Natural killer cell treated with Interleukin-12 subunit alpha and Interleukin-12 subunit beta and Interleukin-15 and Interleukin-18, amount 100 ng/mL, for 72 hours (primary cell): ENCODE data around the gene FAXC. TPM values are rescaled to one million over a fixed set of nuclear protein-coding genes. Genes with fewer than 3 reads are reported as not detected.
A peak's percentile ranks its signal among the peaks of the same experiment; 100 is the strongest.
"Not testable (repeated sequence)": the region's sequence is repeated elsewhere in the genome, so short reads cannot be mapped to it uniquely, and the experiment has no call there.

ENCODE experiments used
- ATAC-seq, 2 donors: fragments of 150-1000 bp; cut with Tn5 transposase in 1 of 2; sonication (Bioruptor Pico), chemical (Tn5 transposase) in 1 of 2; 2 replicates each; pipeline ENCODE4 v1.10.0; 2021
- DNase-seq: peaks from one replicate; pipeline ENCODE4 v3.0.0; 2022; ENCODE audit warnings: low spot score
- H3K27ac Mint-ChIP-seq, 2 donors: 1 replicate in 1 of 2; 2 replicates in 1 of 2; pipeline ENCODE4 v1.8.0; 2022; ENCODE audit warnings: mixed read lengths in 2 of 2, mild to moderate bottlenecking in 1 of 2, moderate library complexity in 1 of 2
- H3K27me3 Mint-ChIP-seq, 2 donors: 1 replicate in 1 of 2; 2 replicates in 1 of 2; pipeline ENCODE4 v1.8.0; 2022; ENCODE audit warnings: mixed read lengths in 2 of 2
- H3K36me3 Mint-ChIP-seq: one replicate; pipeline ENCODE4 v1.8.0; 2022; ENCODE audit warnings: mixed read lengths
- H3K4me1 Mint-ChIP-seq, 2 donors: 1 replicate in 1 of 2; 2 replicates in 1 of 2; pipeline ENCODE4 v1.8.0; 2022; ENCODE audit warnings: low read depth in 2 of 2, mixed read lengths in 2 of 2, mild to moderate bottlenecking in 1 of 2
- H3K4me3 Mint-ChIP-seq: one replicate; pipeline ENCODE4 v1.8.0; 2022; ENCODE audit warnings: mixed read lengths
- H3K9me3 Mint-ChIP-seq: 2 replicates; pipeline ENCODE4 v1.8.0; 2022; ENCODE audit warnings: mixed read lengths
- total RNA-seq, 2 donors: library from RNA; stranded (reverse); gene quantifications; one replicate each; pipeline ENCODE4 v1.2.3, GENCODE V29; 2022

The FAXC gene
- total RNA-seq, 2 donors from 2014 or later = not detected

DNA sequence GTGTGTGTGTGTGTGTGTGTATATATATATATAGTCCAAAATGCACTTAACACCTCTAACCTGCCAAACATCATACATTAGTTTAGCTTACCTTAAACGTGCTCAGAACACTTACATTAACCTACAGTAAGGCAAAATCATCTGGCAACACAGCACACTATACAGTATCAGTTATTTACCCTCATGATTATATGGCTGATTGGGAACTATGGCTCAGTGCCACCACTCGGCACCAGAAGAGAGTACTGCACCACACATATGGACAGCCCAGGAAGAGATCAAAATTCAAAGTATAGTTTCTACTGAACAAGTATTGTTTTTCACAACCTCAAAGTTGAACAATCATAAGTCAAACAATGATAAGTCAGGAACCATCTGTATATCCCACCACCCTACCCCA lies 59.8 kb downstream of the FAXC start:
- DNase-seq = no peak
- peaks cover 10 to 36% of the 10 kb centered on the region in 2 donors for H3K27me3 Mint-ChIP-seq
- H3K36me3 Mint-ChIP-seq = no peaks in the 10 kb centered on the region
- H3K27ac Mint-ChIP-seq = no peak overlapping the region
- ATAC-seq = peak in 1 of 2 donors; percentile 33
- no peaks in the 10 kb centered on the region for H3K4me1 Mint-ChIP-seq
- no peaks in the 10 kb centered on the region for H3K9me3 Mint-ChIP-seq
- no peak overlapping the region for H3K4me3 Mint-ChIP-seq

- Mint-ChIP-seq H3K27me3 (peaks cover 6 to 29% of the 10 kb centered on the region in 2 donors), H3K4me1 (no peaks in the 10 kb centered on the region), H3K36me3 (no peaks in the 10 kb centered on the region), H3K27ac (no peak overlapping the region), H3K4me3 (no peak overlapping the region), H3K9me3 (no peaks in the 10 kb centered on the region)
- ATAC-seq (no peak), DNase-seq (no peak)
These were observed 60.8 kb downstream of the FAXC start for GRCh38 chr6:99288668-99289067.

- H3K36me3 Mint-ChIP-seq = no peaks in the 10 kb centered on the region
- H3K27me3 Mint-ChIP-seq = peaks cover 2 to 20% of the 10 kb centered on the region in 2 donors
These were observed 62.0 kb downstream of the FAXC start for GRCh38 chr6:99287523-99287922.

GRCh38 chr6:99285881-99286280 lies 63.6 kb downstream of the FAXC start:
- no peak for DNase-seq
- H3K36me3 Mint-ChIP-seq = no peaks in the 10 kb centered on the region
- no peaks in the 10 kb centered on the region for H3K4me1 Mint-ChIP-seq
- no peak overlapping the region for H3K27ac Mint-ChIP-seq
- ATAC-seq = no peak
- H3K4me3 Mint-ChIP-seq = no peak overlapping the region
- H3K27me3 Mint-ChIP-seq = peaks cover 2 to 20% of the 10 kb centered on the region in 2 donors
- H3K9me3 Mint-ChIP-seq = no peaks in the 10 kb centered on the region

More at GRCh38 chr6:99287523-99287922, 62.0 kb downstream of the FAXC start:
- Mint-ChIP-seq H3K9me3 (no peaks in the 10 kb centered on the region), H3K4me1 (no peaks in the 10 kb centered on the region), H3K27ac (no peak overlapping the region), H3K4me3 (no peak overlapping the region)
- ATAC-seq (no peak), DNase-seq (no peak)

DNA sequence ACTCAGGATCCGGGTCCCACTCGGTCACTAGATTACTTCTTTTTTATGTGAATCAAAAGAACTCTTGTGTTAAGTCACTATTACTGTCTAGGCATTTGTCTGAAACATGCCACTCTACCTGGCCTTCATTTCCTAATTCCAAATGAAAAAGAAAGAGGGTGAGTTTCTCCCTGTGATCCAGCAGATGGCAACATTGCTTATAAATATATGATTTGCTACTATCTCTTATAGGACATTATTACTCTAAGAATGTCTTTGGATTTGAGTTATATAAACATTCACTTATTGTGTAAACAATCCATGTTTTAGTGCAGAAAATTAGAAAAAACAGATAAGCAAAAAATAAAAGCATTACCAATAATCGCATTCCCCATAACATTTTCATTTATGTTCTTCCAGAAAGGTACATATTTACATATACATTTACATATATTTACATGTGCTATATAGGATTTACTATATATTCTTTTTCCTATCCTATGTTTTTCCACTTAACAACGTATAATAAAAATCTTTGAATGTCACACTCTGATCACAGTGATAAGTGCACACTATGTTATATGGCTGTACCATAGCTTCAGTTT lies 66.9 kb downstream of the FAXC start:
- H3K36me3 Mint-ChIP-seq = no peaks in the 10 kb centered on the region
- H3K27ac Mint-ChIP-seq = no peak overlapping the region
- H3K27me3 Mint-ChIP-seq = peaks cover 7 to 13% of the 10 kb centered on the region in 2 donors
- ATAC-seq (no peak), DNase-seq (no peak)
- H3K4me3 Mint-ChIP-seq = no peak overlapping the region
- no peaks in the 10 kb centered on the region for H3K4me1 Mint-ChIP-seq
- no peaks in the 10 kb centered on the region for H3K9me3 Mint-ChIP-seq

GRCh38 chr6:99276747-99277146 lies 72.7 kb downstream of the FAXC start:
- ATAC-seq (no peak), DNase-seq (no peak)
- Mint-ChIP-seq H3K4me1 (no peaks in the 10 kb centered on the region), H3K27ac (no peak overlapping the region), H3K27me3 (peaks cover 16 to 22% of the 10 kb centered on the region in 2 donors), H3K4me3 (no peak overlapping the region), H3K9me3 (no peaks in the 10 kb centered on the region), H3K36me3 (no peaks in the 10 kb centered on the region)

DNA sequence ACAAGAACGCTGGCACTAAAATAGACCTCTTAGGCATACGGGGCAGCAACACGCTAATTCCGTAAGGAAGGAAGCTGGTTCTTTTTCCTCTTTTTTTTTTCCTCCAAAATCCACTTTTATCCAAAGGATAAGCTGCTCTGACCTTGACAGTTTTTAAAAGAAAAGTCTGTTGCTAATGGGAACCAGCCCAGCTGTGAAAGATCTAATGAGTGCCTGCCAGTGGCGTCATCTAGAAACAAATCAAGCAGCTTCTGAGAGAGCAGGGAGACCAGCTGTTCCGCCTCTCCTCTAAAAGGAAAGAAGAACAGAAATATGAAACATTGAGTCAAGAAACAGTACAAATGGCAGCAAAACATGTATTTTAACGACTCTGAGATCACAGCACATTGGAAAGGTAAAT lies 78.6 kb downstream of the FAXC start:
- no peaks in the 10 kb centered on the region for H3K36me3 Mint-ChIP-seq
- ATAC-seq (no peak), DNase-seq (no peak)
- no peak overlapping the region for H3K4me3 Mint-ChIP-seq
- peaks cover 2% of the 10 kb centered on the region for H3K9me3 Mint-ChIP-seq
- no peak overlapping the region for H3K27ac Mint-ChIP-seq
- H3K4me1 Mint-ChIP-seq = no peaks in the 10 kb centered on the region
- H3K27me3 Mint-ChIP-seq = peaks cover 5 to 18% of the 10 kb centered on the region in 2 donors

DNA sequence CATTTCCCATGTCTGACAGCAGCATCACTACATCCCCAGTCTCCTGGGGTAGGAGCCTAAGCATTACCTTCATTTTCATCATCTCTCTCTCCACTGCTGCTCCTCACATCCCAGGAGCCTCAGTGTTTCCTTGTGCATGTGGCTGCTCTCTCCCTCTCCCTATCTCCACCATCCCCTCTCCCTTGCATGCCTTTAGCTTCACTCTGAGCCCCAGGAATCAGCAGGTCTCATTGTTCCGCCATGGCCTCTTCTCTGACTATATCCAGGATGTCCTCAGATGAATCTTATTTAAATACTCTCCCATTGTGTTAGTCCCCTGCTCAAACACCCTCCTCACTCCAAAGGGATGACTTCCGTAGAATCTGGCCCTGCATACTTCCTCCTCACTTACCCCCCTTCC lies 79.4 kb downstream of the FAXC start:
- Mint-ChIP-seq H3K36me3 (no peaks in the 10 kb centered on the region), H3K27me3 (peaks cover 5 to 18% of the 10 kb centered on the region in 2 donors), H3K9me3 (peaks cover 2% of the 10 kb centered on the region), H3K4me3 (no peak overlapping the region), H3K27ac (no peak overlapping the region), H3K4me1 (no peaks in the 10 kb centered on the region)
- DNase-seq (no peak), ATAC-seq (no peak)

DNA sequence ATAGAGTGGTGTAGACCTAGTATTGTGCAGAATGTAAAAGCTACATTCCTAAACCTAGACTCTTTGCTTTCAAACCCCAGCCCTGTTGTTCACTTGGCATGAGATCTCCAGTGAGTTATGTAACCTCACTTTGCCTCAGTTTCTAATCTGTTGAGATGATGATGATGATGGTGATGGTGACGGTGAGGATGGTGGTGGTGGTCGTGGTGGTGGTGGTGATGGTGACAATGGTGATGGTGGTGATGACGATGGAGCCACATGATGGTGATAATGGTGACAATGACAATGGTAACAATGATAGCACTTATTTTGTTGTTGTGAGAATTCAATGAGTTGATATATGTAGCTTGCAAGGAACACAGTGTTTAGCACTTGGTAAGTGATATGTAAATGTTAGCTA lies 80.3 kb downstream of the FAXC start:
- H3K27ac Mint-ChIP-seq = no peak overlapping the region
- peaks cover 2% of the 10 kb centered on the region for H3K9me3 Mint-ChIP-seq
- H3K4me3 Mint-ChIP-seq = no peak overlapping the region
- no peaks in the 10 kb centered on the region for H3K4me1 Mint-ChIP-seq
- H3K27me3 Mint-ChIP-seq = peaks cover 3 to 18% of the 10 kb centered on the region in 2 donors
- H3K36me3 Mint-ChIP-seq = no peaks in the 10 kb centered on the region
- ATAC-seq = no peak
- DNase-seq = no peak

GRCh38 chr6:99266996-99267395 lies 82.5 kb downstream of the FAXC start:
- not testable (repeated sequence) for H3K4me1 Mint-ChIP-seq, H3K27me3 Mint-ChIP-seq, DNase-seq, H3K9me3 Mint-ChIP-seq, H3K4me3 Mint-ChIP-seq, H3K36me3 Mint-ChIP-seq, ATAC-seq, H3K27ac Mint-ChIP-seq

DNA sequence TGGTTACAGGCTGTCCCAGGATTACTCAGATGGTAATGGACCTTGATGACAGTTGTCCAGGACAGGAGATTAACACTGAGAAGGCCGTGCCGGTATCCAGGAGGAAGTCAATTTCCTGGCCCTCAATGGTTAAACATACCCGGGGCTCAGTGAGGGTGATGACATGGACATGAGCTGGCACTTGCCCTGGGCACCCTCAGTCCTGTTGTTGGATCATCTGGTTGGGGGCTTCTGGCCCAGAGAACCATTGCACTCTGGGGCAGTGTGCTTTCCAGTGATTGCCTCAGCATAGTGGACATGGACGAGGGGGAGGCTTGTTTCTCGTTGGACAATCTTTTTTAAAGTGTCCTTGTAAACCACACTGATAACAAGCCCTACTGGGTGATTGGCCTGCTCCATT lies 84.0 kb downstream of the FAXC start:
- not testable (repeated sequence) for H3K4me1 Mint-ChIP-seq, H3K9me3 Mint-ChIP-seq, H3K27ac Mint-ChIP-seq, H3K4me3 Mint-ChIP-seq, ATAC-seq, DNase-seq, H3K27me3 Mint-ChIP-seq, H3K36me3 Mint-ChIP-seq

DNA sequence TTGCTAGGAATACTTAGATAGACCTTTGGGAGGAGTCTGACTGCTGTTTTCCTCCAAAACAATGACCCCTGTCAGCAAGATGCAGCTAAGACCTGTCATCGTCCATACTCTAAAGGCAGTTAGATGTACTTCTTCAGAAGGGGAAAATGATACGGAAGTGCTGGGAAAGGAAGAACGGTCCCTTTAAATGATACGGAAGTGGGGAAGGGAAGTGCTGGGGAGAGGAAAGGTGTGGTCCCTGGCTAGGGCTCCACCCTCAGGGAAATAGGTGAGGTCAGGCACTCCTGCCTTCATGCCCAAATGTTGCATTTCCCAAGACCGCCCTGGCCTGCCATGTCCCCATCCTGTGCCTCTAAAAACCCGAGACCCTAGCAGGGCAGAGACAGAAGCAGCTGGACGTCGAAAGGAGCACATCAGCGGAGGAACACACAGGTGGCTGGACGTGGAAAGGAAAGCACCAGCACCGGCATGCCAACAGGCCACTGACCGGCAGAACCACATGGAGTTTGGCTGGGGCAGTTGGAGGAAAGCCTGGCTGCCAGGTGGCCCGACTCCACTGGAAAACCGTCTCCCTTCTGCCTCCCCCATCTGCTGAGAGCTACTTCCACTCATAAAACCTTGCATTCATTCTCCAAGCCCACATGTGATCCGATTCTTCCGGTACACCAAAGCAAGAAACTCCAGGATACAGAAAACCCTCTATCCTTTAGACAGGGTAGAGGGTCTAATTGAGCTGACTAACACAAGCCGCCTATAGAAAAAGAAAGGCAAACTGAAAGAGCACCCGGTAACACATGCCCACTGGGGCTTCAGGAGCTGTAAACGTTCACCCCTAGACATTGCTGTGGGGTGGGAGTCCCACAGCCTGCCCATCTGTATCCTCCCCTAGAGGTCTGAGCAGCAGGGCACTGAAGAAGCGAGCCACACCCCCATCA lies 94.6 kb downstream of the FAXC start:
- H3K27ac Mint-ChIP-seq = no peak overlapping the region
- ATAC-seq (no peak), DNase-seq (no peak)
- H3K4me1 Mint-ChIP-seq = no peaks in the 10 kb centered on the region
- H3K27me3 Mint-ChIP-seq = peaks cover 2 to 12% of the 10 kb centered on the region in 2 donors
- H3K9me3 Mint-ChIP-seq = no peaks in the 10 kb centered on the region
- H3K4me3 Mint-ChIP-seq = no peak overlapping the region
- no peaks in the 10 kb centered on the region for H3K36me3 Mint-ChIP-seq

GRCh38 chr6:99253271-99253670 lies 96.2 kb downstream of the FAXC start:
- ATAC-seq (no peak), DNase-seq (no peak)
- Mint-ChIP-seq H3K27me3 (peaks cover 2 to 12% of the 10 kb centered on the region in 2 donors), H3K9me3 (no peaks in the 10 kb centered on the region), H3K4me3 (no peak overlapping the region), H3K4me1 (no peaks in the 10 kb centered on the region), H3K27ac (no peak overlapping the region), H3K36me3 (no peaks in the 10 kb centered on the region)

- H3K36me3 Mint-ChIP-seq = no peaks in the 10 kb centered on the region
- peaks cover 2 to 12% of the 10 kb centered on the region in 2 donors for H3K27me3 Mint-ChIP-seq
- H3K4me3 Mint-ChIP-seq = no peak overlapping the region
- H3K4me1 Mint-ChIP-seq = no peaks in the 10 kb centered on the region
- ATAC-seq (no peak), DNase-seq (no peak)
- H3K9me3 Mint-ChIP-seq = no peaks in the 10 kb centered on the region
- no peak overlapping the region for H3K27ac Mint-ChIP-seq
These were observed 97.1 kb downstream of the FAXC start for GRCh38 chr6:99252421-99252820.
